Testis (tissue), 2 donors: ENCODE measurements around the gene CBX7.

Experiments used
- POLR2A ChIP-seq: fragments of 450-650 bp; IDR thresholded peaks from one replicate; pipeline ENCODE4 v1.6.1; 2017; ENCODE audit warnings: antibody characterized with exemption, mild to moderate bottlenecking, moderate library complexity
- TF ChIP-seq, protein P1 (sequence below), 3 experiments: fragments of 450-650 bp in 2 of 3; fragments of 200-600 bp in 1 of 3; sonication (generic) in 1 of 3; IDR thresholded peaks; one replicate each; pipeline ENCODE4 v1.5.1; 2016 to 2019; ENCODE audit warnings: antibody characterized with exemption in 3 of 3, mild to moderate bottlenecking in 2 of 3, moderate library complexity in 1 of 3

DNA sequence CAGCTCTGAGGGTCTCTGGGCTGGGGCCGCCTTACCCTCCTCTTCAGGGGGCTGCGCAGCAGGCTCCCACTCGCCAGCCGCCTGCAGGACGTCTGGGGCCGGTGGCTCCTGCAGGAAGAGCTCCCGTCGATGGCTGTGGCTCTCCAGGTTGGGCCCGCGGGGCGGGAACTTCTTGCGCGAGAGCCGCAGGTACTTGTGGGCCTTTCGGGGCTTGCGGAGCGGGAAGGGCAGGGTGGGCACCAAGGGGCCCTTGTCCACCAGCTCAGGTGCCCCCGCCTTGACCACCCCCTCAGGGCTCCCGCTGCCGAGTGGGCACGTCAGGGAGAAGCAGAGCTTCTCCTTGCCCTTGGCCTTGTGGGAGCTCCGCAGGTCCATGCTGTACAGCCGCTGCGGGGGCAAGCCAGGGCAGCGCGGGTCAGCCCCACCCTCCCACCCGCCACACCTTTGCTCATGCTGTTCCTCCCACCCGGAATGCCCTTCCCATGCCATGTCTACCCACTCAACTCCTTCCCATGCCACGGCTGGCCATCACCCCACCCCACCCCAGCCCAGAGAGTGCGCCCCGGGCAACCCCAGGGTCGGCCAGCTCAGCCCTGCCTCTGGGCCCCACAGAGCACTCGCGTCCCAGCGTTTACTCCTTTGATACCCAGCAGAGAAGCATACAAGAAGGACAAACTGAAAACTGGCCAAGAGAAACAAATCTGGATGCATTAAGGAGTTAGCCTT is 18.0 kb downstream of the CBX7 start:
- TF ChIP-seq POLR2A: no peak
- TF ChIP-seq, protein P1, sequence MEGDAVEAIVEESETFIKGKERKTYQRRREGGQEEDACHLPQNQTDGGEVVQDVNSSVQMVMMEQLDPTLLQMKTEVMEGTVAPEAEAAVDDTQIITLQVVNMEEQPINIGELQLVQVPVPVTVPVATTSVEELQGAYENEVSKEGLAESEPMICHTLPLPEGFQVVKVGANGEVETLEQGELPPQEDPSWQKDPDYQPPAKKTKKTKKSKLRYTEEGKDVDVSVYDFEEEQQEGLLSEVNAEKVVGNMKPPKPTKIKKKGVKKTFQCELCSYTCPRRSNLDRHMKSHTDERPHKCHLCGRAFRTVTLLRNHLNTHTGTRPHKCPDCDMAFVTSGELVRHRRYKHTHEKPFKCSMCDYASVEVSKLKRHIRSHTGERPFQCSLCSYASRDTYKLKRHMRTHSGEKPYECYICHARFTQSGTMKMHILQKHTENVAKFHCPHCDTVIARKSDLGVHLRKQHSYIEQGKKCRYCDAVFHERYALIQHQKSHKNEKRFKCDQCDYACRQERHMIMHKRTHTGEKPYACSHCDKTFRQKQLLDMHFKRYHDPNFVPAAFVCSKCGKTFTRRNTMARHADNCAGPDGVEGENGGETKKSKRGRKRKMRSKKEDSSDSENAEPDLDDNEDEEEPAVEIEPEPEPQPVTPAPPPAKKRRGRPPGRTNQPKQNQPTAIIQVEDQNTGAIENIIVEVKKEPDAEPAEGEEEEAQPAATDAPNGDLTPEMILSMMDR (IDR thresholded peaks at IDR 0.05): no peak
